ENCODE data around the gene CERS6.

The CERS6 gene

GRCh38 chr2:168775837-168776236 is 319.8 kb downstream of the CERS6 start:
- no peaks in the 10 kb centered on the region for H3K4me1 ChIP-seq (ENCODE audit: control insufficient read depth, insufficient read depth, low read length)
- H3K27ac ChIP-seq (ENCODE audit: extremely low read depth, low read depth, low read length), result no peak overlapping the region
- no peaks in the 10 kb centered on the region for H3K9me3 ChIP-seq (ENCODE audit: control insufficient read depth, insufficient read depth, low read depth, low read length)
- no peaks in the 10 kb centered on the region for H3K36me3 ChIP-seq (ENCODE audit: control insufficient read depth in 2 of 2, insufficient read depth in 1 of 2, low read length in 2 of 2)
- TF ChIP-seq ZNF112 (tag by site-specific recombination; IDR thresholded peaks at IDR 0.05), result no peak
- TF ChIP-seq SETDB1 (IDR thresholded peaks at IDR 0.05; ENCODE audit: insufficient read length, low read length), result peak; percentile 33
- ChIA-PET CTCF (interaction anchor here (0.8 to 4.7 kb wide), 2 partner anchors 20 to 145 kb away, joined by 3 to 55 read pairs; no protein-coding TSS in a partner anchor), POLR2A (no interaction called here)
- no peak overlapping the region for H3K4me3 ChIP-seq (ENCODE audit: low read depth, low read length)

- ChIA-PET CTCF (no interaction called here), POLR2A (no interaction called here)
- H3K4me1 ChIP-seq (ENCODE audit: control insufficient read depth, insufficient read depth, low read length), result no peaks in the 10 kb centered on the region
- no peak overlapping the region for H3K4me3 ChIP-seq (ENCODE audit: low read depth, low read length)
- no peaks in the 10 kb centered on the region for H3K36me3 ChIP-seq (ENCODE audit: control insufficient read depth in 2 of 2, insufficient read depth in 1 of 2, low read length in 2 of 2)
- no peaks in the 10 kb centered on the region for H3K9me3 ChIP-seq (ENCODE audit: control insufficient read depth, insufficient read depth, low read depth, low read length)
- TF ChIP-seq SCRT1 (tag by site-specific recombination; IDR thresholded peaks at IDR 0.05; ENCODE audit: borderline replicate concordance), result no peak
- TF ChIP-seq ZNF580 (tag by site-specific recombination; IDR thresholded peaks at IDR 0.05), result no peak
- no peak for TF ChIP-seq ZNF112 (tag by site-specific recombination; IDR thresholded peaks at IDR 0.05)
- no peak for TF ChIP-seq ZFP69B (tag by site-specific recombination; IDR thresholded peaks at IDR 0.05)
- no peak for TF ChIP-seq ZSCAN4 (tag by site-specific recombination; IDR thresholded peaks at IDR 0.05)
- TF ChIP-seq FEZF1 (tag by site-specific recombination; IDR thresholded peaks at IDR 0.05), result no peak
- no peak for TF ChIP-seq MEIS1 (CRISPR knock-in tag; IDR thresholded peaks at IDR 0.05; ENCODE audit: borderline replicate concordance)
- TF ChIP-seq SALL2 (tag by site-specific recombination; IDR thresholded peaks at IDR 0.05; ENCODE audit: borderline replicate concordance), result no peak
- no peak for TF ChIP-seq ZNF629 (tag by site-specific recombination; IDR thresholded peaks at IDR 0.05)
- no peak for TF ChIP-seq ZSCAN18 (tag by site-specific recombination; IDR thresholded peaks at IDR 0.05)
- TF ChIP-seq ZSCAN30 (tag by site-specific recombination; IDR thresholded peaks at IDR 0.05), result no peak
- no peak for TF ChIP-seq ZNF157 (tag by site-specific recombination; IDR thresholded peaks at IDR 0.05)
- TF ChIP-seq ZNF16 (tag by site-specific recombination; IDR thresholded peaks at IDR 0.05; ENCODE audit: low read depth), result no peak
- TF ChIP-seq ZNF311 (tag by site-specific recombination; IDR thresholded peaks at IDR 0.05; ENCODE audit: borderline replicate concordance), result no peak
- no peak for TF ChIP-seq ZNF639 (tag by site-specific recombination; IDR thresholded peaks at IDR 0.05)
- TF ChIP-seq ZNF121 (tag by site-specific recombination; IDR thresholded peaks at IDR 0.05), result no peak
- TF ChIP-seq ZNF266 (tag by site-specific recombination; IDR thresholded peaks at IDR 0.05; ENCODE audit: low read depth), result no peak
- H3K27ac ChIP-seq (ENCODE audit: extremely low read depth, low read depth, low read length), result no peak overlapping the region
These were observed 324.6 kb downstream of the CERS6 start for GRCh38 chr2:168780669-168781071.

- POLR2A ChIA-PET, result no interaction called here
- no peaks in the 10 kb centered on the region for H3K9me3 ChIP-seq (ENCODE audit: control insufficient read depth, insufficient read depth, low read depth, low read length)
- no peak overlapping the region for H3K4me3 ChIP-seq (ENCODE audit: low read depth, low read length)
- no peaks in the 10 kb centered on the region for H3K4me1 ChIP-seq (ENCODE audit: control insufficient read depth, insufficient read depth, low read length)
- H3K27ac ChIP-seq (ENCODE audit: extremely low read depth, low read depth, low read length), result no peak overlapping the region
- CTCF ChIA-PET, result no interaction called here
- H3K36me3 ChIP-seq (ENCODE audit: control insufficient read depth in 2 of 2, insufficient read depth in 1 of 2, low read length in 2 of 2), result no peaks in the 10 kb centered on the region
- TF ChIP-seq ZNF830 (tag by site-specific recombination; IDR thresholded peaks at IDR 0.05; ENCODE audit: low read depth), result no peak
- TF ChIP-seq ZNF274 (IDR thresholded peaks at IDR 0.05; ENCODE audit: low read length), result no peak
- TF ChIP-seq ZNF274 (tag by site-specific recombination; IDR thresholded peaks at IDR 0.05; ENCODE audit: borderline replicate concordance), result no peak
- TF ChIP-seq ZNF621 (tag by site-specific recombination; IDR thresholded peaks at IDR 0.05), result no peak
- no peak for TF ChIP-seq ZXDB (tag by site-specific recombination; IDR thresholded peaks at IDR 0.05)
- no peak for TF ChIP-seq ZNF704 (tag by site-specific recombination; IDR thresholded peaks at IDR 0.05)
- TF ChIP-seq SP7 (tag by site-specific recombination; IDR thresholded peaks at IDR 0.05), result no peak
- no peak for TF ChIP-seq ZFP69B (tag by site-specific recombination; IDR thresholded peaks at IDR 0.05)
These were observed 325.2 kb downstream of the CERS6 start for GRCh38 chr2:168781191-168781817.
